PFSK-1 (cell line): ENCODE measurements around the gene INPP5D.

Experiments used
- FOXP2 ChIP-seq: optimal IDR thresholded peaks from 2 replicates; pipeline ENCODE3; 2011; ENCODE audit warnings: borderline replicate concordance, control low read depth, inconsistent platforms; ENCODE audit not compliant: insufficient read depth; ENCODE audit errors: extremely low read length, extremely low read depth
- POLR2AphosphoS5 ChIP-seq: IDR thresholded peaks from 2 replicates; pipeline ENCODE4 v1.6.1; 2012; ENCODE audit warnings: low read depth, mild to moderate bottlenecking, control low read depth, low read length, moderate library complexity
- SIN3A ChIP-seq: IDR thresholded peaks from 2 replicates; pipeline ENCODE4 v1.6.1; 2012; ENCODE audit warnings: mild to moderate bottlenecking, low read length, moderate library complexity, borderline replicate concordance; ENCODE audit not compliant: insufficient read depth
- TAF1 ChIP-seq: IDR thresholded peaks from 2 replicates; pipeline ENCODE4 v1.6.1; 2012; ENCODE audit warnings: low read length, control low read depth, borderline replicate concordance; ENCODE audit not compliant: insufficient read depth
- TF ChIP-seq, protein P1 (sequence below), 2 experiments: IDR thresholded peaks; 2 replicates each; pipeline versions ENCODE4 v1.6.1 to v1.8.0; 2011 to 2012; ENCODE audit warnings: low read depth in 2 of 2, low read length in 2 of 2, control low read depth in 1 of 2, inconsistent platforms in 1 of 2, mild to moderate bottlenecking in 1 of 2, moderate library complexity in 1 of 2; ENCODE audit not compliant: insufficient read depth in 1 of 2

DNA sequence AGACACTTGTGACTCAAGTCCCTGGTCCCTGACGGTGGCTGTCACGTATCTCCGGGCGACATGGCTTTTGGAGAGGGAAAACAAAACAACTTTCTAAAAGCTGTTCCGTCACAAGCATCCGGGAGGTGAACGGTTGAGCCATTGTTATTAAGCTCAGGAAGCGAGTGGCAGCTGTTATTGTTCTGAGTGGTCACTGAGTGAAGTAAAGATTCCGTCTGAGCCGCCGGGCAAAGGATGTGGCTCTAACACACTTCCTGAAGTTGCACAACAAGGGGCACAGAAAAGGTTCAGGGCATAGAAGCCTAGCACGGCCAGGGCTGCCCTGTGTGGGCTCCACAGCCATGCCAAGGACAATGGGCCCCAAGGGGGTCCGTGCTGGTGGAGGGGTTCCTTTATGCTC, 24.3 kb downstream of the INPP5D start:
- no peak for TF ChIP-seq POLR2AphosphoS5
- TF ChIP-seq, protein P1, sequence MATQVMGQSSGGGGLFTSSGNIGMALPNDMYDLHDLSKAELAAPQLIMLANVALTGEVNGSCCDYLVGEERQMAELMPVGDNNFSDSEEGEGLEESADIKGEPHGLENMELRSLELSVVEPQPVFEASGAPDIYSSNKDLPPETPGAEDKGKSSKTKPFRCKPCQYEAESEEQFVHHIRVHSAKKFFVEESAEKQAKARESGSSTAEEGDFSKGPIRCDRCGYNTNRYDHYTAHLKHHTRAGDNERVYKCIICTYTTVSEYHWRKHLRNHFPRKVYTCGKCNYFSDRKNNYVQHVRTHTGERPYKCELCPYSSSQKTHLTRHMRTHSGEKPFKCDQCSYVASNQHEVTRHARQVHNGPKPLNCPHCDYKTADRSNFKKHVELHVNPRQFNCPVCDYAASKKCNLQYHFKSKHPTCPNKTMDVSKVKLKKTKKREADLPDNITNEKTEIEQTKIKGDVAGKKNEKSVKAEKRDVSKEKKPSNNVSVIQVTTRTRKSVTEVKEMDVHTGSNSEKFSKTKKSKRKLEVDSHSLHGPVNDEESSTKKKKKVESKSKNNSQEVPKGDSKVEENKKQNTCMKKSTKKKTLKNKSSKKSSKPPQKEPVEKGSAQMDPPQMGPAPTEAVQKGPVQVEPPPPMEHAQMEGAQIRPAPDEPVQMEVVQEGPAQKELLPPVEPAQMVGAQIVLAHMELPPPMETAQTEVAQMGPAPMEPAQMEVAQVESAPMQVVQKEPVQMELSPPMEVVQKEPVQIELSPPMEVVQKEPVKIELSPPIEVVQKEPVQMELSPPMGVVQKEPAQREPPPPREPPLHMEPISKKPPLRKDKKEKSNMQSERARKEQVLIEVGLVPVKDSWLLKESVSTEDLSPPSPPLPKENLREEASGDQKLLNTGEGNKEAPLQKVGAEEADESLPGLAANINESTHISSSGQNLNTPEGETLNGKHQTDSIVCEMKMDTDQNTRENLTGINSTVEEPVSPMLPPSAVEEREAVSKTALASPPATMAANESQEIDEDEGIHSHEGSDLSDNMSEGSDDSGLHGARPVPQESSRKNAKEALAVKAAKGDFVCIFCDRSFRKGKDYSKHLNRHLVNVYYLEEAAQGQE (IDR thresholded peaks at IDR 0.05; ENCODE audit: insufficient read depth in 1 of 2, low read depth in 2 of 2, low read length in 2 of 2): 0 out of 4 replicates have a peak, but pooled peaks of 1 of the 2 experiments have one; percentile 54
- TF ChIP-seq TAF1: no peak
- TF ChIP-seq SIN3A: no peak
- no peak for TF ChIP-seq FOXP2
